Activated T-helper 1 cell treated with anti-CD3 and anti-CD28 coated beads, Interleukin-12 subunit alpha, Interleukin-12 subunit beta, Interleukin-2, Interleukin-4 antibody, amounts not matched to agents 30 ng/mL and 10 ng/mL and 1 ng/mL, durations not matched to agents 14 hours and 24 hours and 36 hours (primary cell): ENCODE measurements around the gene RBM3. TPM values are rescaled to one million over a fixed set of nuclear protein-coding genes. Genes with fewer than 3 reads are reported as not detected.

Experiments used
- DNase-seq: peaks from one replicate; pipeline ENCODE4 v3.0.0; 2021; ENCODE audit warnings: low spot score
- H3K27ac Mint-ChIP-seq: one replicate; pipeline ENCODE4 v1.8.0; 2021; ENCODE audit warnings: mild to moderate bottlenecking, mixed read lengths
- H3K27me3 Mint-ChIP-seq: one replicate; pipeline ENCODE4 v1.8.0; 2022; ENCODE audit warnings: mild to moderate bottlenecking, moderate library complexity, mixed read lengths; ENCODE audit not compliant: insufficient read depth
- H3K36me3 Mint-ChIP-seq: one replicate; pipeline ENCODE4 v1.8.0; 2021; ENCODE audit warnings: low read depth, mixed read lengths
- H3K4me1 Mint-ChIP-seq: one replicate; pipeline ENCODE4 v1.8.0; 2021; ENCODE audit warnings: low read depth, mixed read lengths
- H3K4me3 Mint-ChIP-seq: one replicate; pipeline ENCODE4 v1.8.0; 2021; ENCODE audit warnings: mild to moderate bottlenecking, moderate library complexity, mixed read lengths
- H3K9me3 Mint-ChIP-seq: one replicate; pipeline ENCODE4 v1.8.0; 2021; ENCODE audit warnings: mixed read lengths
- intact Hi-C: fragments of 100-400 bp; cut with micrococcal nuclease; formaldehyde crosslinking; loops from one replicate; pipeline ENCODE4 v1.15.1; 2024
- total RNA-seq: library from RNA; stranded (reverse); gene quantifications from 2 replicates; pipeline ENCODE4 v1.2.3, GENCODE V29; 2022

RBM3 gene
- total RNA-seq, 1 donor from 2014 or later = 318 TPM

DNA sequence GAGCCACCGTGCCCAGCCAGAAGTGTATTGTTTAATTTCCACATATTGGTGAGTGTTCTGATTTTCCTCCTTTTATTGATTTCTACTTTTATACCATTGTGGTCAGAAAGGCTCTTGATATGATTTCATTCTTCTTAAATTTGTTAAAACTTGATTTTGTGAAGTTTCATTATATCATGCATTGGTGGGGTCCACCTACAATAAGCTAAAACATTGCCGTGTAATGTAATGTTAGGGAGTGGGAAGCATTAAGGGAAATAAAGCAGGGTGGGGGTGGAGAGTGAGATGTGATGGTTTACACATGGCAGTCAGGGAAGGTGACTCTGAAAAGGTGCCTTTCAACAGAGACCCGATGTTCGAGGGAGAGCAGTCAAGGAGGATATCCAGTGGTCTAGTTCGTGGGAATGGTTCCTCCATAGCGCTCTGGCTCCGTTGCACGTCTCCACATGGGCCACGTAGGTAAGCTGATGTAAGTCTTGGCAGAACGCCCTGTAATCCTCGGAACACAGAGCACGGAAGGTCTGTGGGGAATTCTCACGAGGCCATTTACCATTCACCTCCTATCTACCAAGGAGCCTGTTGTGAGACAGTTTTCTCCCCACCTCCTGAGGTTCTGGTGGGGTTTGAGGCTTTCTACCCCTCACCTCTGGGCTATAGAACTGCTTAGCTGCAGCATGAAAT, 15.3 kb downstream of the RBM3 start:
- H3K27ac Mint-ChIP-seq = no peak overlapping the region
- intact Hi-C loops = loop anchor here (10.0 kb wide), 1 partner anchor 1335 kb away; the partner anchor contains the start of gene CLCN5
- no peaks in the 10 kb centered on the region for H3K9me3 Mint-ChIP-seq
- H3K4me3 Mint-ChIP-seq = no peak overlapping the region
- no peaks in the 10 kb centered on the region for H3K4me1 Mint-ChIP-seq
- no peaks in the 10 kb centered on the region for H3K36me3 Mint-ChIP-seq
- DNase-seq = no peak
- H3K27me3 Mint-ChIP-seq = no peaks in the 10 kb centered on the region

GRCh38 chrX:48590203-48591103, 16.2 kb downstream of the RBM3 start:
- Mint-ChIP-seq H3K36me3 (no peaks in the 10 kb centered on the region), H3K4me1 (no peaks in the 10 kb centered on the region), H3K27ac (no peak overlapping the region), H3K27me3 (no peaks in the 10 kb centered on the region), H3K4me3 (no peak overlapping the region), H3K9me3 (no peaks in the 10 kb centered on the region)
- intact Hi-C loops = loop anchor here (10.0 kb wide), 1 partner anchor 1334 kb away; the partner anchor contains the start of gene CLCN5
- no peak for DNase-seq

DNA sequence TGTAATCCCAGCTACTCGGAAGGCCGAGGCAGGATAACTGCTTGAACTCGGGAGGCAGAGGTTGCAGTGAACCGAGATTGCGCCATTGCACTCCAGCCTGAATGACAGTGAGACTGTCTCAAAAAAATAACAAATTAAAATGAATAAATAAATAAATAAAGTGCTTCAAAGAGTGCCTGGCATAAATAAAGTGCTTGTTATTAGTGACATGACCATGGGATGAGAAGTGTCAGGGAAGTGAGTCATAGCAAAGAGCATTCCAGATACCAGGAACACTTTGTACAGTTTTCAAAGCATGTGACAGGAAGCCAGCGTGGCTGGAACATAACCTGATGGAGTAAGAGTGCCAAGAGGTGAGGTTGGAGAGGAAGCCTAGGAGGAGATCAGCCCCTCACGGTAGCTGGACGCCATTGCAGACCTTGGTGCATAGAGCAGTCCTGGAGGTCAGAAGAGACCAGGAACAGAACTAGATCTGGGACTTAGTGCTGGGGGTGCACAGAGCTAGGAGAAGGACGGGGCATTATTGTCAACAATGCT, 17.0 kb downstream of the RBM3 start:
- Mint-ChIP-seq H3K4me1 (no peaks in the 10 kb centered on the region), H3K27ac (no peak overlapping the region), H3K27me3 (no peaks in the 10 kb centered on the region), H3K4me3 (no peak overlapping the region), H3K9me3 (no peaks in the 10 kb centered on the region), H3K36me3 (no peaks in the 10 kb centered on the region)
- DNase-seq = no peak
- intact Hi-C loops = loop anchor here (10.0 kb wide), 1 partner anchor 1333 kb away; the partner anchor contains the start of gene CLCN5

- Mint-ChIP-seq H3K36me3 (no peaks in the 10 kb centered on the region), H3K27ac (no peak overlapping the region), H3K9me3 (no peaks in the 10 kb centered on the region), H3K4me3 (no peak overlapping the region), H3K27me3 (no peaks in the 10 kb centered on the region), H3K4me1 (peaks cover 7% of the 10 kb centered on the region)
- no peak for DNase-seq
- intact Hi-C loops = loop anchor here (10.0 kb wide), 1 partner anchor 1332 kb away; the partner anchor contains the start of gene CLCN5
Measured at GRCh38 chrX:48592971-48593370, 18.7 kb downstream of the RBM3 start.

GRCh38 chrX:48595929-48596328, 21.6 kb downstream of the RBM3 start:
- Mint-ChIP-seq H3K4me1 (peaks cover 12% of the 10 kb centered on the region), H3K36me3 (no peaks in the 10 kb centered on the region), H3K27me3 (no peaks in the 10 kb centered on the region), H3K27ac (no peak overlapping the region), H3K4me3 (no peak overlapping the region), H3K9me3 (no peaks in the 10 kb centered on the region)
- DNase-seq = no peak
- intact Hi-C loops = loop anchor here (5.0 to 10.0 kb wide), 2 partner anchors 101 to 1329 kb away; partner anchors contain the start of genes CLCN5 and SUV39H1

GRCh38 chrX:48597353-48598264, 23.3 kb downstream of the RBM3 start, which contains the start of gene WDR13:
Gene WDR13 (plus strand): TSS chrX:48597492. CDS start chrX:48597997, 505 bp downstream.
- peak within 1 kb of the TSS; percentile 88 for H3K4me3 Mint-ChIP-seq
- peaks cover 1% of the 10 kb centered on the region for H3K36me3 Mint-ChIP-seq
- intact Hi-C loops = loop anchor here (1.0 to 10.0 kb wide), 11 partner anchors 23 to 1327 kb away; partner anchors contain the start of genes CLCN5, FTSJ1, HDAC6 and PORCN
- H3K27ac Mint-ChIP-seq = peak within 1 kb of the TSS; percentile 94
- no peaks in the 10 kb centered on the region for H3K27me3 Mint-ChIP-seq
- DNase-seq = peak; percentile 87
- no peaks in the 10 kb centered on the region for H3K9me3 Mint-ChIP-seq
- peaks cover 12% of the 10 kb centered on the region for H3K4me1 Mint-ChIP-seq

DNA sequence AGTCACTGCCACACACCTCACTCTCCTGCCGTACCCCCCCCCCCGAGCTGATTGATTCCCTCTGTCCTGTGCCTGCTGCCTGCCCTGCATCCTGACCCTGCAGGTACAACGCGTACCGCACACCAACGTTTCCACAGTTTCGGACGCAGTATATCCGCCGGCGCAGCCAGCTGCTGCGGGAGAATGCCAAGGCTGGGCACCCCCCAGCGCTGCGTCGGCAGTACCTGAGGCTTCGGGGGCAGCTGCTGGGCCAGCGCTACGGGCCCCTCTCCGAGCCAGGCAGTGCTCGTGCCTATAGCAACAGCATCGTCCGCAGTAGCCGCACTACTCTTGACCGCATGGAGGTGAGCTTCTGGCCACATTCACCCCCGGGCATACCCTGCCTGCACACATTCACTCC, 24.3 kb downstream of the RBM3 start:
- Mint-ChIP-seq H3K27me3 (no peaks in the 10 kb centered on the region), H3K27ac (peak overlapping the region; percentile 94), H3K36me3 (peaks cover 1% of the 10 kb centered on the region), H3K4me3 (peak overlapping the region; percentile 88), H3K9me3 (no peaks in the 10 kb centered on the region), H3K4me1 (peaks cover 12% of the 10 kb centered on the region)
- DNase-seq = no peak
- intact Hi-C loops = loop anchor here (1.0 to 10.0 kb wide), 5 partner anchors 99 to 1326 kb away; partner anchors contain the start of genes CLCN5, FTSJ1, HDAC6 and SUV39H1

DNA sequence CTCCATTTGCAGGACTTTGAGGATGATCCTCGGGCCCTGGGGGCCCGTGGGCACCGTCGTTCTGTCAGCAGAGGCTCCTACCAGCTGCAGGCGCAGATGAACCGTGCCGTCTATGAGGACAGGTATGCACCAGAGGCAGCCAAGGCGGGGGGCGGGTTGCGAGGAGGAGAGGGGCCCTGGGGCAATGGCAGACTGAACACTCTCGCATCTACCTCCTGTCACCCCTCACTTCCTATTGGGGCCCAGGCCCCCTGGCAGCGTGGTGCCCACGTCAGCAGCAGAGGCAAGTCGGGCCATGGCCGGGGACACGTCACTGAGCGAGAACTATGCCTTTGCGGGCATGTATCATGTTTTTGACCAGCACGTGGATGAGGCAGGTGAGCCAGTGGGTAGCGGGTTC, 25.1 kb downstream of the RBM3 start:
- peaks cover 12% of the 10 kb centered on the region for H3K4me1 Mint-ChIP-seq
- intact Hi-C loops = loop anchor here (5.0 to 10.0 kb wide), 2 partner anchors 98 to 1325 kb away; partner anchors contain the start of genes CLCN5 and SUV39H1

GRCh38 chrX:48600226-48600625, 25.9 kb downstream of the RBM3 start:
- H3K4me3 Mint-ChIP-seq = no peak overlapping the region
- peaks cover 12% of the 10 kb centered on the region for H3K4me1 Mint-ChIP-seq
- intact Hi-C loops = no loop called here

More for the DNA sequence above, 25.1 kb downstream of the RBM3 start:
- DNase-seq = no peak
- Mint-ChIP-seq H3K27me3 (no peaks in the 10 kb centered on the region), H3K9me3 (no peaks in the 10 kb centered on the region), H3K27ac (no peak overlapping the region), H3K4me3 (no peak overlapping the region), H3K36me3 (peaks cover 1% of the 10 kb centered on the region)

GRCh38 chrX:48601741-48602394, 27.6 kb downstream of the RBM3 start:
- H3K27me3 Mint-ChIP-seq = no peaks in the 10 kb centered on the region
- no peak overlapping the region for H3K4me3 Mint-ChIP-seq
- DNase-seq = no peak
- no peak overlapping the region for H3K27ac Mint-ChIP-seq
- H3K9me3 Mint-ChIP-seq = no peaks in the 10 kb centered on the region
- peaks cover 12% of the 10 kb centered on the region for H3K4me1 Mint-ChIP-seq
- peaks cover 4% of the 10 kb centered on the region for H3K36me3 Mint-ChIP-seq
- intact Hi-C loops = no loop called here

More at GRCh38 chrX:48600226-48600625, 25.9 kb downstream of the RBM3 start:
- Mint-ChIP-seq H3K27ac (no peak overlapping the region), H3K36me3 (peaks cover 3% of the 10 kb centered on the region), H3K9me3 (no peaks in the 10 kb centered on the region), H3K27me3 (no peaks in the 10 kb centered on the region)
- DNase-seq = no peak

GRCh38 chrX:48604701-48605100, 30.4 kb downstream of the RBM3 start:
- Mint-ChIP-seq H3K36me3 (peaks cover 4% of the 10 kb centered on the region), H3K27ac (no peak overlapping the region), H3K9me3 (no peaks in the 10 kb centered on the region), H3K4me3 (no peak overlapping the region), H3K27me3 (no peaks in the 10 kb centered on the region), H3K4me1 (no peaks in the 10 kb centered on the region)
- DNase-seq = no peak
- intact Hi-C loops = no loop called here
